GM19025 (cell line): ENCODE results near the gene FAM240A.
A peak's percentile ranks its signal among the peaks of the same experiment; 100 is the strongest.

Experiments used
- ATAC-seq: cut with Tn5 transposase; IDR thresholded peaks from one replicate; pipeline ENCODE4 v1.9.1; 2021; ENCODE audit warnings: mild to moderate bottlenecking, low read depth, moderate library complexity; ENCODE audit not compliant: unreplicated experiment

FAM240A gene

DNA sequence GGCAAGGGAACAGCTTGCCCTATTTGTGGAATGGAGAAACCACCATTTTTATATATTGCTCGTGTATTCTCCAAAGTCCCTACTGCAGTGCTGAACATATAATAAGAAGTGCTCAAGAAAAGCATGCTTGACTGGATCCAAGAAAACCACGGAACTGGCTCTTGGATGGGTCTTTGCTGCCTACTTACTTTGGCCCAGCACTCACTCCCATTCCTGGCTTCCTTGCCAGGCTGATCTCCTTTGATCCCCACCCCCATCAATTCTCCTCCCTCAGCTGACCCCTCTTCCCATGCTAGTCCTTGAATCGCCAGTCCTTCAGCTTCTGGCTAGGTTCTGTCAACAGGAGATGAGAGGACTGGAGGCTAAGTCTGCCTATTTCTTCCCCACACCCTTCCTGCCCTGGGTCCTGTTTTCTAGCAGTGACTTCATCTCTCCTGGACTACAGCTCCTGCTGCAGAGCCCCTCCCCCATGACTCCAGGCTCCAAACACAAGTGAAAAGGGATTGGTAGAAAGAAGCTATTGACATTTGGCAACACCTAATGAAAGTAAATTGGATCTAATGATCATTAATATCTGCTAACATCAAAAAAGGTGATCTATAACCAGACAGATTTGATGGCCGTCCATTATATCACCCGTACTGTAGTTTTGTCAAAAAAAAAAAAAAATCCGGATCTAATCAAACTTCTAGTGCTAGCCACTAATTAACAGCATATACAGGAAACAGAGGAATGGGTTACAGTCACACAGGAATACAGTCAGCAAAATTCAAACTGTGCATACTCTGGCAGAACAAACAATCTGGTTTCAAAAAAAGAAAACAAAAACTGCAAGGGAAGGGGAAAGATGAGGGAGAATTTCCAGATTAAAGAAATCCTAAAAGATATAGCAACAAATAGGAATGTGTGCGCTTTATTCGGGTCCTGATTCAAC lies 7.8 kb downstream of the FAM240A start:
- ATAC-seq, result no peak

DNA sequence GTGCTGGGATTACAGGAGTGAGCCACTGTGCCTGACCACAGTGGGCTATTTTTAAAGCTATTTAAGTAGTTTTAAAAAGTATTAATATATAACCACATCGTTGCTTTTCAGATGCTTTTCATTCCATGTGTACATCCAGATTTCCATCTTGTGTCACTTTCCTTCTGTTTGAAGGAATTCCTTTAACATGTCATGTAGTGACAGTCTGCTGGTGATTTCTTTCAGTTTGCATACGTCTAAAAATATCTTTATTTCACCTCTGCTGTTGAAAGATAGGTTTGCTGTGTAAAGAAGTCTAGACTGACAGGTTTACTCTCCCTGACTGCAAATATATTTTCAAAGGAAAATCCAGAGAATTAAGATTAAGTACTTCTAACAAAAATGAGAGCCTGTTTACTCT lies 12.2 kb downstream of the FAM240A start:
- no peak for ATAC-seq

DNA sequence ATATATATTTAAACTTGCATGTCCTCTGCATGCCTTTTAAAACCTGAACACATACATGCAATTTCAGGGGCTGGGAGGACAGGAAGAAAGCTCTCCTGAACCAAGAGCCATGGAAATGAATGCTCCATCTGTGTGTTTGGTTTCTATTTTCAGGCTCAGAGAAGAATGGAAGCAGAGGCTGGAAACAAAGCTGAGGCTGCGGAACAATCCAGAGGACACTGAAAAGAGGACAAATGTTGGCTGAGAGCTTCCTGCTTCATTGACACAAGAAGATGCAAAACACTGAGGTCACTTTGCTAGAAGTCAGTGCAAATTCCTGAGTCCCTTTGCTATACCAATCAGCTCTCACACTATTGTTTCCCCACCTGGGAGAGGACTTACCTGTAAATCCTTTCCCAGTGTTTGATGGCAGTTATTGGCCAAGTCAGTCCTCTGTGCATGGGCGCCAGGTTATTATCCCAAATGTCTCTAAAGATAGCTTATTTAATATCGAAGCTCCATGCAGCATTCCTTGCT lies 12.7 kb downstream of the FAM240A start:
- ATAC-seq, result no peak

DNA sequence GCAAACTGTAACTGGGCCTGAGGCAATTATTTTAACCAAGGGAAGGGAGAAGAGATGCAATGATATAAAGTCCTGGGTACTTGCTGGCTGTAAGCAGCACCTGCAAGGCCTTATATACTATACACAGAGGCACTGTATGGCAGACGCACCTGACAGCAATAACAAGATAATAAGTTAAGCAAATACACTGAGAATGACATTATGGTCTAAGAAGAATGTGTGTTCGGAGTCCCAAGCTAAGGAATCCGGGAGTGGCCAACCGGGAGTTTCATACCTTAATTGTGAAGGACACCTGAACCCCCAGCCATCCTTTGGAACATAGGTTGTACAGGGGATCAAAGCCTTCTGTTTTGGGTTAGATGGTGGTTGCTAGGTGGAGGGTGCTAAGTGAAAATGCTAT lies 13.7 kb downstream of the FAM240A start:
- ATAC-seq, result no peak

DNA sequence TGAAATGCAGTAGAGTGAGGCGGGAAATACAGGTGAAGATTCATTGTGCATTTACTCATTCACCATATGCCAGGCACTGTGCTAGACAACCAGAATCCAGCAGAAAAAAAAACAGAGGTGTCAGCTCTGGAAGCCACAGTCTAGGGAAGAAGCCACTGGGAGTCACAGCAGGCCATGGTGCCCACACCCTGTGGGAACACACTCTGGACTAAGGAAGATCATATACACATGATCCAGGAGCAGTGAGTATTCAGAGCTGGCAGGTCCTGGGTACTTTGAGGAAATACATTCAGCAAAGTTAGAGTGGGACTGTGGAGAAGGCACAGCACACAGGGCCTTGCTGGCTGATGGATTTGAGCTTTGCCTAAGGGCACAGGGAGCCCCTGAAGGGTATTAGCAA lies 14.8 kb downstream of the FAM240A start:
- ATAC-seq, result no peak

DNA sequence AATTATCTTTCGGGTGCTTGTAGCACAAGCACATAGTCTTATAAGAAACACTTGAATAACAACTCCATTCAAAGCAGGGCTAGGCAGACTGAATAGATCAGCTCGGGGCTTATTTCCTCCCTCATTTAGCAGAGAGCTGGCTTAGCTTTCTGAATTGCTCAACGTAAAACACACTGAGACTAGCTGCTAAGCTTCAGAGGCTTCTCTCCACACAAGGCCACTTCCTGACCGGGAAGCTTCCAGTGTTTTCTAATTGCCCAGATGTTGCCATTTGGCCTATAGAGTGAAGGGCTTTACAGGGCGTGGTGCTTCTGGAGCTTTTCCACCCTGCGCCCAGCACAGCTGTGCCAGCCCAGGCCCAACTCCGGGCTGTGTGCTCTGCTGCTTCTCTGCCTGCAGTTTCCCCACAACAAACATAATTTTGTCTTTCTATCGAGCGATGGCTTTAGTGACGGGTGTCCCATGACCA lies 16.6 kb downstream of the FAM240A start:
- no peak for ATAC-seq

DNA sequence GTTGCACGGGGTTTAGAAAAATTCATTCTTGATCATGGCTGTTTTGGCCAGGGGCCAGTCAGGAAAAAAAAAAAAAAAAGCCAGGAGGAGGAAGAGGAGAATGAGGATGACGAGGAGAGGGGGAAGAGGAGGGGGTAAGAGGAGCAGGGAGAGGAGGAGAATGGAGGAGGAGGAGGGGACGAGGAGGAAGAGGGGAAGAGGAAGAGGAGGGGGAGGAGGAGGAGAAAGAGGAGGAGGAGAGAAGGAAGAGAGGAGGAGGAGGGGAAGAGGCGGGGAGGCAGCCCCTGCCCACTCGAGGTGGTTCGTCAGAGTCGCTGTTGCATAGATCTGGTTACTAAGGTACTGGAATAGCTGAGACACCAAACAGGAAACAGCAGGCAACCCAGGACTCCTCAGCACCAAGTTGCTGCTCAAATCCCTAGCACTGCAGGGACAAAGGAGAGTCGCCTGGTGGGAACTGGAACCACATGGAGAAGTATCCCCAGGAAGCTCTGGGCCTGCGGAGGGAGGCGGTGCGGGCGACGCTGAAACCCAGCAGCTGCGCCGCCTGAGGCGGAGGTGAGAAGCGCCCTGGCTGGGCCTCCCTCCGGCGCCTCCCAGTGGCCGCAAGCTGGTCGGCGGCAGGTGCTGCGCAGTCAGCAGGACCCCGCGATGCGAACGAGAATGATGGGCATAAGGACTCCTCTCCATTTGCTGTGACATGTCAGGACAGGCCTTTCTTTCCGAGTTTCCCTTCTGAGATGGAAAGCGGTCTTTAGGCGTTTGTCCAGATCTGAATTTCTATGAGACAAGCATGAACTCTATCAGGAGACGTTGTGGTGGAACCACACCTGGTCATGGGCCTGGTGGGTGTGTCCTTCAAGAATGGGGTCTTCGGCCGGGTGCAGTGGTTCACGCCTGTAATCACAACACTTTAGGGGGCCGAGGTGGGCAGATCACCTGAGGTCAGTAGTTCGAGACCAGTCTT lies 17.5 kb downstream of the FAM240A start:
- ATAC-seq, result peak; percentile 75

DNA sequence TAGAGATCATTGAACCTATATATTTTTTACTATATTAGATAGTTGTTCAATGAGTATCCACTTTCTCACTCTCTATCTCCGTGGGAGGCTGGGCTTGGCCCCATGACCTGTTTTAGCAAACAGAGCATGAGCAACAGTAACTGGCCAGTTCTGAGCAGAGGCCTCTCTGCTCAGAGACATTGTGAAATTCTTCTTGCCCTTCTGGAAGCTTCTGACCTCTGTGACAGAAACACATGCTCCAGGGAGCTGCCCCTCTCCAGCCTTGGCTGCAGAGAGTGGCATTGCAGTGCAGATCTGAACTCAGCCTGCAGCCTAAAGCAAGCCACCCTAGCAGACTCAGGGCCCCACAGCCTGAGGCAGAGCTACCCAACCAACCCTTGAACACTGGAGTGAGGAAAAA lies 20.5 kb downstream of the FAM240A start:
- ATAC-seq, result no peak

DNA sequence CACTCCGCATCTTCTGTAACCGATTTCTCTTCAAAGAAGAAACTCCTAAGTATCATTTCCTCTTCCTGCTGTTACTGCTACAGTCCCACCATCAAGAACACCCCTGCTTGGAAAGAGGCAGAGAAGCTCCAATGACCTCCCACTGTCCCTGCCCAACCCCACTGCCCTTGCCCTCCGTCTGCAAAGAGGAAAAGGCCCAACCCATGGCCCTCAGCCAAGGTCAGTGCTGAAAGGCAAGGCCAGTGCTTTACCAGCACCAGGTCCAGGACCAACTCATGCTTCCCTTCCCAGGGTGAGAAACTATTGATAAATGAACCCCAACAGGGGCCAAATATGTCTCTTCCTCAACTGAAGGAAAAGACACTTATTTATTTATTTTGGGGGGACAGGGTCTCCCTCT lies 22.5 kb downstream of the FAM240A start:
- no peak for ATAC-seq

DNA sequence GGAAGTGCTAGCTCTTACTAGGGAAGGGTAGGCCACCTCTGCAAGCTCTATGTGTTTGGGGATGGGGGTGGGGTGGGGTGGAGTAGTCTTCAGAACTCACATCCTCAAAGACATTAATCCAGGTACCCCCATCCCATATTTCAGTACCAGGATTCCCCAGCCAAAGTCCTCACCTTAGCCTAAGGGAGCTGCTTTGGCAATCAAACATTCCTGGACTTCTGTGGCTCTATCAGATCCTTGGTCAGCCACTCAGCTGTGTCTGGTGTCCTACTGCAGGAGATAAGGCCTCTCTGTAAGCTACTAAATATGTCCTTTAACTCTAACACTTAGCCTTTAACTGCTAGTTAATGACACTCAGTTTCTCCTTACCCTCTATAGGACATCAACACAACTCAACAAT lies 26.9 kb downstream of the FAM240A start:
- no peak for ATAC-seq

DNA sequence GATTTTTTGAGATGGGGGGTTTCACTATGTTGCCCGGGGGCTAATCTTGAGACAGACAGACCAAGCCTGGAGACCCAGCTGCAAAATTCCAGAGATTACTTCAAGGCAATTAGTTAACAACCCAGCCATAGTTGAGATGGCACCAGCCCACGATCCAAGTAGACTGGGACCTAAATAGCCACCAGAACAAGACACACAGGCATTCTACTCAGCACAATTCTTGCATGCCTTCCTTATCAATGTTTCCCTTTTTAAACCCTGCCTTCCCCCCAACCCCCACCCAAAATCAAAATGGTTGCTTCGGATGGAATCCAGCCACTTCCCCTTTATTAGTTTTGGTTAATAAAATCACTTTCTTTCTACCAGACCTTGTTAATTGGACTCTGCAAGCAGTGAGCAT lies 28.6 kb downstream of the FAM240A start:
- ATAC-seq, result no peak

DNA sequence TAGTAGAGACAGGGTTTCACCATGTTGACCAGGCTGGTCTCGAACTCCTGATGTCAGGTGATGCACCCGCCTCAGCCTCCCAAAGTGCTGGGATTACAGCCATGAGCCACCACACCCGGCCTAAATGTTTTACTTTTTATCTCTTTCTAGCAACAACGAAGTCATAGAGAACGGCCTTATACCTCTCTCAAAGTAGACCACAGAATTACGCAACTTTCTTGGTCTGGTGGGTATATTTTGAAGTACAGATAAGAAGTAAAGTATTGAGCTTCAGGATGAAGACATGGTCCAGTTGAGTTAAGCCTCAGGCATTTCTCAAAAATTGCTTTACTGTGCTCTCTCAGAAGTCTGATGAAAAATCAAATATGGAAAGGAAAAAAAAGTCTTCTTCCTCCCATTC lies 30.6 kb downstream of the FAM240A start:
- ATAC-seq, result no peak

DNA sequence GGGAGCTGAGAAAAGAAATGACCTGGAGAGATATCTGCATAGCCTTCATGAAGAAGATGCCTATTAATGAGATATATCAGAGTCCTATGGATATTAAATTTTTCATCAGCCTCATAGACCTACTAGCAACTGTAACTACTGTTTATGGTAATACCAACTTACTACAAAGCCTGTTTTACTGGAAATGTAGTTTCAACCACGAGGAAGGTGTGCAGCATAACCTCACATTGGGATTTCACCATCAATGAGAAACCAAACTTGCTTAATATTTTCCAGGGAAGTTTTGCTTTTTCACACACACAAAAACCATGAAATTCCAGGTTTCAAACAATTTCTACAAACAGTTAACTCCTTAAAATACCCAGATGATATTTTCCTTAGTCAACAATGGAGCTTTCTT lies 31.4 kb downstream of the FAM240A start:
- no peak for ATAC-seq

DNA sequence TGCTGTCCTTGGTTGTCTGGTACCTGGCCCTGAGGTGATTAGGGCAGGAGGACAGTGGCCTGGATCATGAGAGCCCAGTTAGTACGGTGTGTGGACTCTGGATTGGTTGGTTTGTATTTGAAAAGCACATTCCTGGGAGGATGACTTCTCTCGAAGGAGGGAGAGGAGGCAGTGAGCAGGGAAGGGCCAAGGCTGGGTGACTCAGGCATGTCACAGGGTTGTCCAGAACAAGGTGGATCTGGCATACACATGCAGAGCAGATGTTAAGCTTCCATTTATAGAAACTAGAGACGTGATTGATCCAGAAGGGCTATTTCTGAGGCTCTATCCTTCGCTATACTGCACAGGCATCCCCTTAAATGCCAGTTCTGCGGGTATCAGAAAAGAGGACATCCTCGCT lies 34.4 kb downstream of the FAM240A start:
- ATAC-seq, result no peak

DNA sequence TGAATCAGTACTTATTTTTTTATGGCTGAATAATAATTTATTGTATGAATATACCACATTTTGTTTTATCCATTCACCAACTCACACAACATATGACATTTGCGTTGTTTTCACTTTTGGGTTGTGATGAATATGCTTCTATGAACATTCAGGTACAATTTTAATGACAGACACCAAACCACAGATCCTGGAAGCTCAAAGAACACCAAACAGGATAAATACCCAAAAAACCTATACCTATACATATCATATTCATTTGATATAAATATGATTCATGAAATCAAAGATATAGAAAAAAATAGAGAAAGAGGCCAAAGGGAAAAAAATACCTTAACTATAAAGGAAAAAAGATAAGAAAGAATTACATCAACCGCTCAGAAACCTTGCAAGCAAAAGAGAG lies 35.8 kb downstream of the FAM240A start:
- no peak for ATAC-seq

DNA sequence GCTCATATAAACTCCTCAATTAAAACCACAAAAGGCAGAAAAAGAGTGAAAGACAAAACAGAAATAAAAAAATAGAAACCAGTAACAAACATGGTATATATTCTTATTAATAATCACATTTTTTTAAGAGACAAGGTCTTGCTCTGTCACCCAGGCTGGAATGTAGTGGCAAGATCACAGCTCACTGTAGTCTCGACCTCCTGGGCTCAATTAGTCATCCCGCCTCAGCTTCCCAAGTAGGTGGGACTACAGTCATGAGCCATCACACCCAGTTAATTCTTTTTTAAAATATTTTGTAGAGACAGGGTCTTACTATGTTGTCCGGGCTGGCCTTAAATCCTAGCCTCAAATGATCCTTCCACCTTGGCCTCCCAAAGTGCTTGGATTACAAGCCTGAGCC lies 37.1 kb downstream of the FAM240A start:
- no peak for ATAC-seq

DNA sequence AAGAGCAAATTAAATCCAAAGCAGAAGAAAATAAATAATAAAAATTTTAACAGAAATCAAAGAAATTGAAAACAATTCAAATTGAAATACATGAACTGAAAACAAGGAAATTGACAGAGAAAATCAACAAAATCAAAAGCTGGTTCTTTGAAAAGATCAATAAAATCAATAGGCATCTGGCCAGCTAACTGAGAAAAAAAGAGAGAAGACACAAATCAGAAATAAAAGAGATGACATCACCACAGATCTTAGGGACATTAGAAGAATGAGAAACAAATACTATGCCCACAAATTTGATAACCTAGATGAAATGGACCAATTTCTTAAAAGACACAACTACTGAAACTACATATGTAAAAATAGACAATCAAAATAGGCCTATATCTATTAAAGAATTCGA lies 38.8 kb downstream of the FAM240A start:
- ATAC-seq, result no peak

DNA sequence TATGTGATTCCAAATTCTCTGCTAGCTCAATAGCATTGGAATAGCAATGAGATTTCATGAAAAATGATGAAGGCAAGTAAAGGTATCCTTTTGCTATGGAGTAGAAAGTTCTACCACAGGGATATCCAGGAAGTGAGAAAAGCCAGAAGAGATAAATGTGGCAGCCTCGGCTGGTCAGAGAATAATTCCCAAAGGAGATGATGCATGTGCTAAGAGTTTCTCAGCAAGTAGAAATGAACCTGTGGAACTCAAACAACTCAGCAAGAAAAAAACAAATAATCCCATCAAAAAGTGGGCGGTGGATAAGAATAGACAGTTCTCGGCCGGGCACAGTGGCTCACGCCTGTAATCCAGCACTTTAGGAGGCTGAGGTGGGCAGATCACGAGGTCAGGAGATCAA lies 42.9 kb downstream of the FAM240A start:
- ATAC-seq, result no peak

DNA sequence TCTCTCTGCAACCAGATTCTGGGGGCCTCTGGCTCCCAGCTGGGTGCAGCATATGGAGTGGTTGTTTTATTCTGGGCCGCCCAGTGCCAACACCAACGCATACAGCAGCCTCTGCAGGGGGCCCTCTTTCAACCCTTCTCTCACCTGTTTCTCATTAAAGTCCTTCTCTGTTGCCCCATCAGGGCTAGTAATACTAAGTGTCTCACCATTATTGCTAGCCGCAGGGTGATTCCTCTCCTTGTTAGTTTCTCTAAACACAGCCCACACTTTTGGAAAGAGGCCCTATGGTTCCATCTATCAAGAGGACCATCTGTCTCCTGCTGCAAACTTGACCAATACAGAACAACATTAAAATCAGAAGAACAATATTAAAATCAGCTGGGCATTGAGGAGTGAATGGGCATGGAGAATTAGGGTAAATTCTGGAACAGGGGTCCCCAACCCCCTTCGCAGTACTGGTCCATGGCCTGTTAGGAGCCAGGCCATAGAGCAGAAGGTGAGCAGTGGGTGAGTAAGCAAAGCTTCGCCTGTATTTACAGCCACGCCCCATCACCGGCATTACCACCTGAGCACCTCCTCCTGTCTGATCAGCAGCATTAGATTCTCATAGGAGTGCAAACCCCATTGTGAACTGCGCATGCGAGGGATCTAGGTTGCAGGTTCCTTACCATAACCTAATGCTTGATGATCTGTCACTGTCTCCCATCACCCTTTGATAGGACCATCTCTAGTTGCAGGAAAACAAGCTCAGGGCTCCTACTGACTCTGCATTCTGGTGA lies 44.6 kb downstream of the FAM240A start:
- no peak for ATAC-seq

DNA sequence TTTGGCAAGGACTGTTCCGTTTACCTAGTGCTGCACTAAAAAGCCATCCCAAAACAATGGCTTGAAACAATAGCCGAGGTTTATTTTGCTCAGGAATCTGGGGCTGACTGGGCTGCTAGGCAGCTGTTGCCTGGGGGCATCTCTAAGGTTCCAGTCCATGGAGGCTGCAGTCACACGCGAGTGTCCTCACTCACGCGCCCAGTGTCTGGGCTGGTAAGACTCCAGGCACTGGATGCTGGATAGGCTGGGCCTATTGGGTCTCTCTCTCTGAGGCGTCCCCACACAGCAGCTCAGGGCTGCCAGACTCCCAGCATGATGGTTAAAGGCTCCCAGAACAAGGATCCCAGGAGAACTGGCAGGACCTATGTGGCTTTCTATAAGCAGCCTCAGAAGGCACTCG lies 47.0 kb downstream of the FAM240A start:
- ATAC-seq, result no peak
